A549 (cell line): ENCODE measurements around the gene LCN2.

ENCODE experiments used
- CEBPB ChIP-seq, 2 experiments: fragments of >200 bp in 1 of 2; sonication (Bioruptor Twin) in 1 of 2; formaldehyde crosslinking in 1 of 2; IDR thresholded peaks; 2 replicates each; pipeline ENCODE4 v1.6.1; 2012 to 2016
- CTCF ChIP-seq: fragments of >200 bp; sonication (Bioruptor Twin); formaldehyde crosslinking; IDR thresholded peaks from 3 replicates; pipeline ENCODE4 v1.5.1; 2016
- NR3C1 ChIP-seq: fragments of >200 bp; sonication (Bioruptor Twin); formaldehyde crosslinking; IDR thresholded peaks from 3 replicates; pipeline ENCODE4 v1.6.1; 2017
- POLR2A ChIP-seq: IDR thresholded peaks from 2 replicates; pipeline ENCODE4 v1.6.1; 2012; ENCODE audit warnings: mild to moderate bottlenecking, low read length
- RAD21 ChIP-seq, 2 experiments: fragments of >200 bp in 1 of 2; sonication (Bioruptor Twin) in 1 of 2; formaldehyde crosslinking in 1 of 2; IDR thresholded peaks in 1 of 2; conservative IDR thresholded peaks in 1 of 2; 2 replicates in 1 of 2; 3 replicates in 1 of 2; pipeline ENCODE4 v1.6.1; 2012 to 2018; ENCODE audit warnings: inconsistent platforms in 1 of 2
- ZFP36 ChIP-seq: fragments of 450-650 bp; IDR thresholded peaks from 2 replicates; pipeline ENCODE4 v1.6.1; 2014; ENCODE audit warnings: borderline replicate concordance; ENCODE audit not compliant: partially characterized antibody
- TF ChIP-seq, protein P1 (sequence below): IDR thresholded peaks from 2 replicates; pipeline ENCODE4 v1.6.1; 2012
- TF ChIP-seq, protein P2 (sequence below): fragments of 250-450 bp; sonication (Bioruptor Pico); IDR thresholded peaks from 2 replicates; pipeline ENCODE4 v1.5.0; 2021; ENCODE audit warnings: mild to moderate bottlenecking, moderate library complexity, borderline replicate concordance

DNA sequence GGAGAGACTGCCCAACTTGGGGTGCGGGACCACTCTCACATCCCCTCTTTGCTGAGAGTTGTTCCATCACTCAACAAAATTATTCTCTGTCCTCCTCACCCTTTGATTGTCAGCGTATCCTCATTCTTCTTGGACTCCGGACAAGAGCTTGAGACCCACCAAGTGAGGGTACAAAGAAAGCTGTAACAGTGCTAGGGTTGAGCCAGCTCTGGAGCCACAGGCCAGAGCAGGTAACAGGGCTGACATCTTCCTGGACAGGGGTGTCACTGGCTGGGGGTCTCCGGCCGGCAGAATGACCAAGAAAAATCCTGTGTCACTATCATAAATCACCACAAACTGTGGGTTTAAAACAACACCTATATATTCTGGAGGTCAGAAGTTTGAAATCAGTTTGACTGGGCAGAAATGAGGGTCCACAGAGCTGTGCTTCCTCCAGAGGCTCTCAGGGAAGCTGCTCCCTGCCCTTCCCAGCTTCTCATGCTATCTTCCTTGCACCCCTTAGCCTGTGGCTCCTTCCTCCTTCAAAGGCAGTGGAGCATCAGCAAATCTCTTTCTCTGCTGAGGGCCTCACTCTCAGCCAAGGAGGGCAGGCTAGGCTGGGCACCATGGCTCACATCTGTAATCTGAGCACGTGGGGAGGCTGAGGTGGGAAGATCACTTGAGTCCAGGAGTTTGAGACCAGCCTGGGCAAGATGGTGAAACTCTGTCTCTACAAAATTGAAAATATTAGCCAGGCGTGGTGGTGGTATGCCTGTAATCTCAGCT lies 6.7 kb downstream of the LCN2 start:
- TF ChIP-seq RAD21 (conservative IDR thresholded peaks at IDR 0.05 in 1 of 2, IDR thresholded peaks at IDR 0.05 in 1 of 2) = no peak
- no peak for TF ChIP-seq POLR2A
- TF ChIP-seq CTCF = no peak
- TF ChIP-seq, protein P1, sequence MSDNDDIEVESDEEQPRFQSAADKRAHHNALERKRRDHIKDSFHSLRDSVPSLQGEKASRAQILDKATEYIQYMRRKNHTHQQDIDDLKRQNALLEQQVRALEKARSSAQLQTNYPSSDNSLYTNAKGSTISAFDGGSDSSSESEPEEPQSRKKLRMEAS = no peak
- no peak for TF ChIP-seq CEBPB (IDR thresholded peaks at IDR 0.05)
- TF ChIP-seq, protein P2, sequence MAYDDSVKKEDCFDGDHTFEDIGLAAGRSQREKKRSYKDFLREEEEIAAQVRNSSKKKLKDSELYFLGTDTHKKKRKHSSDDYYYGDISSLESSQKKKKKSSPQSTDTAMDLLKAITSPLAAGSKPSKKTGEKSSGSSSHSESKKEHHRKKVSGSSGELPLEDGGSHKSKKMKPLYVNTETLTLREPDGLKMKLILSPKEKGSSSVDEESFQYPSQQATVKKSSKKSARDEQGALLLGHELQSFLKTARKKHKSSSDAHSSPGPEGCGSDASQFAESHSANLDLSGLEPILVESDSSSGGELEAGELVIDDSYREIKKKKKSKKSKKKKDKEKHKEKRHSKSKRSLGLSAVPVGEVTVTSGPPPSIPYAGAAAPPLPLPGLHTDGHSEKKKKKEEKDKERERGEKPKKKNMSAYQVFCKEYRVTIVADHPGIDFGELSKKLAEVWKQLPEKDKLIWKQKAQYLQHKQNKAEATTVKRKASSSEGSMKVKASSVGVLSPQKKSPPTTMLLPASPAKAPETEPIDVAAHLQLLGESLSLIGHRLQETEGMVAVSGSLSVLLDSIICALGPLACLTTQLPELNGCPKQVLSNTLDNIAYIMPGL = no peak
- no peak for TF ChIP-seq NR3C1
- no peak for TF ChIP-seq ZFP36
